ENCODE results near the gene HOXB3. TPM values are rescaled to one million over a fixed set of nuclear protein-coding genes. Genes with fewer than 3 reads are reported as not detected.

HOXB3 gene
- total and polyA plus RNA-seq, 2 of the 4 experiments (the other 2 are of a cell fraction) = 6.3 to 59.6 TPM

GRCh38 chr17:48504953-48505352 is 85.1 kb downstream of the HOXB3 start:
- no peak overlapping the region for H4K91ac ChIP-seq (ENCODE audit: insufficient read depth, low read depth, low read length)
- no peak overlapping the region; the same call in 1 of the 2 replicates for H3K18ac ChIP-seq (ENCODE audit: low read depth, low read length)
- dilution Hi-C loops (cut with HindIII; ENCODE audit: low sequenced_read_pairs, unreplicated experiment) (no loop called here), in situ Hi-C loops (cut with MboI; ENCODE audit: low sequenced_read_pairs) (no loop called here), intact Hi-C loops (cut with micrococcal nuclease) (loop anchor here (1.0 kb wide), 1 partner anchor 36 kb away; no protein-coding TSS in a partner anchor)
- no peak overlapping the region; the same call in 1 of the 2 replicates for H2BK120ac ChIP-seq (ENCODE audit: low read depth, low read length)
- no peaks in the 10 kb centered on the region for H3K9me3 ChIP-seq (ENCODE audit: control insufficient read depth, insufficient read depth, low read length)
- TF ChIP-seq MXI1 (IDR thresholded peaks at IDR 0.05; ENCODE audit: borderline replicate concordance, low read depth, low read length) (no peak), ELK1 (IDR thresholded peaks at IDR 0.05; ENCODE audit: borderline replicate concordance, low read depth, low read length) (no peak)
- ChIA-PET CTCF (interaction anchor here (0.5 to 2.0 kb wide), 5 partner anchors 9 to 173 kb away, joined by 3 to 4 read pairs (median 3); no protein-coding TSS in a partner anchor), POLR2A (ENCODE audit: unreplicated experiment) (interaction anchor here (1.3 kb wide), 1 partner anchor 36 kb away, joined by 4 read pairs; no protein-coding TSS in a partner anchor)
- H3K36me3 ChIP-seq (ENCODE audit: control insufficient read depth, insufficient read depth, low read length) = no peaks in the 10 kb centered on the region
- H3K27ac ChIP-seq (ENCODE audit: insufficient read depth, low read length) = no peak overlapping the region
- no peak overlapping the region for H4K8ac ChIP-seq (ENCODE audit: low read depth in 2 of 2, low read length in 2 of 2)
- H2AK5ac ChIP-seq (ENCODE audit: low read depth, low read length) = no peak overlapping the region; the same call in 1 of the 2 replicates
- peaks cover 25% of the 10 kb centered on the region for H3K4me1 ChIP-seq (ENCODE audit: control insufficient read depth, insufficient read depth, low read length)
- BruUV-seq (replicated peaks) = no TSS peak
- no peak overlapping the region for H2BK15ac ChIP-seq (ENCODE audit: low read depth, low read length)
- no peak overlapping the region for H2BK5ac ChIP-seq (ENCODE audit: low read depth, low read length, poor library complexity, severe bottlenecking)
- H3K4ac ChIP-seq (ENCODE audit: low read depth, low read length) = no peak overlapping the region
- H3K56ac ChIP-seq (ENCODE audit: extremely low read depth, insufficient read depth, low read length) = no peak overlapping the region
- H2AK9ac ChIP-seq (replicated peaks; ENCODE audit: low read depth, low read length, poor library complexity) = no peak overlapping the region
- 0 out of 2 replicates have a peak, but pooled peaks cover 14% of the 10 kb centered on the region for H3K9me1 ChIP-seq (ENCODE audit: insufficient read depth, low read length)
- no peak overlapping the region for H2AFZ ChIP-seq (replicated peaks; ENCODE audit: low read length, poor library complexity)
- no peak overlapping the region for H3K4me2 ChIP-seq (ENCODE audit: low read depth, low read length)
- H3K4me3 ChIP-seq (ENCODE audit: insufficient read depth, low read depth, low read length) = no peak overlapping the region
- no peak overlapping the region for H4K5ac ChIP-seq (ENCODE audit: low read depth, low read length)
- no peak for ATAC-seq (ENCODE audit: low read depth)
- no CpG with 5 or more reads among the region's 2 CpGs for WGBS, 2 experiments (ENCODE audit: extremely low coverage in 2 of 2, insufficient read length in 1 of 2)
- H2BK20ac ChIP-seq (ENCODE audit: low read depth, low read length) = no peak overlapping the region
- no peak for DNase-seq
- H3K9ac ChIP-seq (ENCODE audit: low read depth, low read length) = no peak overlapping the region
- no peak overlapping the region for H3K14ac ChIP-seq (replicated peaks; ENCODE audit: low read depth, low read length)
- H3K23ac ChIP-seq (ENCODE audit: low read depth, low read length) = no peak overlapping the region
- peaks cover 0 to 6% of the 10 kb centered on the region in 2 experiments; a peak in 1 of 4 replicates for H3K79me1 ChIP-seq (ENCODE audit: low read depth in 1 of 2, low read length in 2 of 2)
- no peaks in the 10 kb centered on the region for H3K27me3 ChIP-seq (ENCODE audit: control insufficient read depth, insufficient read depth, low read length)
- H4K20me1 ChIP-seq (ENCODE audit: insufficient read depth, low read length) = no peaks in the 10 kb centered on the region
